ENCODE data around the gene SMIM21.

Gene SMIM21

GRCh38 chr18:75393721-75394120, 33.8 kb downstream of the SMIM21 start:
- TF ChIP-seq CTCF (conservative IDR thresholded peaks at IDR 0.05), result no peak
- TF ChIP-seq ZFX (IDR thresholded peaks at IDR 0.05), result no peak
- H3K27ac ChIP-seq, result no peak overlapping the region

- TF ChIP-seq ZFX (IDR thresholded peaks at IDR 0.05), result no peak
- no peak for TF ChIP-seq CTCF (conservative IDR thresholded peaks at IDR 0.05)
- no peak overlapping the region for H3K27ac ChIP-seq
Observed at GRCh38 chr18:75392226-75392578, 35.3 kb downstream of the SMIM21 start.

GRCh38 chr18:75391279-75392225, 36.0 kb downstream of the SMIM21 start:
- TF ChIP-seq ZFX (IDR thresholded peaks at IDR 0.05) (no peak), CTCF (conservative IDR thresholded peaks at IDR 0.05) (no peak)
- H3K27ac ChIP-seq, result no peak overlapping the region

GRCh38 chr18:75390854-75391253, 36.6 kb downstream of the SMIM21 start:
- TF ChIP-seq ZFX (IDR thresholded peaks at IDR 0.05), result no peak
- TF ChIP-seq CTCF (conservative IDR thresholded peaks at IDR 0.05), result no peak
- H3K27ac ChIP-seq, result no peak overlapping the region

- no peak for TF ChIP-seq ZFX (IDR thresholded peaks at IDR 0.05)
- TF ChIP-seq CTCF (conservative IDR thresholded peaks at IDR 0.05), result no peak
- H3K27ac ChIP-seq, result no peak overlapping the region
Observed at GRCh38 chr18:75384144-75384543, 43.4 kb downstream of the SMIM21 start.

- H3K27ac ChIP-seq, result no peak overlapping the region
- no peak for TF ChIP-seq CTCF (conservative IDR thresholded peaks at IDR 0.05)
- no peak for TF ChIP-seq ZFX (IDR thresholded peaks at IDR 0.05)
Observed at GRCh38 chr18:75378376-75379315, 48.9 kb downstream of the SMIM21 start.

GRCh38 chr18:75377926-75378325, 49.6 kb downstream of the SMIM21 start:
- H3K27ac ChIP-seq, result no peak overlapping the region
- no peak for TF ChIP-seq CTCF (conservative IDR thresholded peaks at IDR 0.05)
- TF ChIP-seq ZFX (IDR thresholded peaks at IDR 0.05), result no peak

Data from C4-2B (cell line).